ENCODE data around the gene OTULIN.

The OTULIN gene

DNA sequence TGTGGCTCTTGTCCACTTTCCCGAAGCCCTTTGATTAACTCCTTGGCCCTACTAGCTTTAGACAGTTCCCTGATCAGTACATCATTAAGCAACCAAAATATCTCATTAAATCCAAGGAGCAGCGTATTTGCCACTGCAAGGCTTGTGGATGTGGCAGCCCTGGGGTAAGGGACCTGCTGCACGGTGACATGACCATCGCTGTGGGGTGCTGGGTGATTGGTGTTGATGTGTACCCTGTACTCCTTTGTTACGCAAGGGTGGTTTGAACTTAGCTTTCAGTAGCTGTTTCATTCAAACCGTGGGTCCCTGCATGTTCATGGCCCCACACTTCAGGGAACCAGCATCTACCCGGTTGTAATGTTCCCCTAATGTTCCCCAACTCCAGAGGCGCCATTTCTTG, 41.0 kb downstream of the OTULIN start:
- no peak for DNase-seq (ENCODE audit: low read depth in 1 of 2, low spot score in 1 of 2)
- no peaks in the 10 kb centered on the region for H3K27me3 ChIP-seq (ENCODE audit: insufficient read depth, poor library complexity, severe bottlenecking)
- TF ChIP-seq, protein P1, sequence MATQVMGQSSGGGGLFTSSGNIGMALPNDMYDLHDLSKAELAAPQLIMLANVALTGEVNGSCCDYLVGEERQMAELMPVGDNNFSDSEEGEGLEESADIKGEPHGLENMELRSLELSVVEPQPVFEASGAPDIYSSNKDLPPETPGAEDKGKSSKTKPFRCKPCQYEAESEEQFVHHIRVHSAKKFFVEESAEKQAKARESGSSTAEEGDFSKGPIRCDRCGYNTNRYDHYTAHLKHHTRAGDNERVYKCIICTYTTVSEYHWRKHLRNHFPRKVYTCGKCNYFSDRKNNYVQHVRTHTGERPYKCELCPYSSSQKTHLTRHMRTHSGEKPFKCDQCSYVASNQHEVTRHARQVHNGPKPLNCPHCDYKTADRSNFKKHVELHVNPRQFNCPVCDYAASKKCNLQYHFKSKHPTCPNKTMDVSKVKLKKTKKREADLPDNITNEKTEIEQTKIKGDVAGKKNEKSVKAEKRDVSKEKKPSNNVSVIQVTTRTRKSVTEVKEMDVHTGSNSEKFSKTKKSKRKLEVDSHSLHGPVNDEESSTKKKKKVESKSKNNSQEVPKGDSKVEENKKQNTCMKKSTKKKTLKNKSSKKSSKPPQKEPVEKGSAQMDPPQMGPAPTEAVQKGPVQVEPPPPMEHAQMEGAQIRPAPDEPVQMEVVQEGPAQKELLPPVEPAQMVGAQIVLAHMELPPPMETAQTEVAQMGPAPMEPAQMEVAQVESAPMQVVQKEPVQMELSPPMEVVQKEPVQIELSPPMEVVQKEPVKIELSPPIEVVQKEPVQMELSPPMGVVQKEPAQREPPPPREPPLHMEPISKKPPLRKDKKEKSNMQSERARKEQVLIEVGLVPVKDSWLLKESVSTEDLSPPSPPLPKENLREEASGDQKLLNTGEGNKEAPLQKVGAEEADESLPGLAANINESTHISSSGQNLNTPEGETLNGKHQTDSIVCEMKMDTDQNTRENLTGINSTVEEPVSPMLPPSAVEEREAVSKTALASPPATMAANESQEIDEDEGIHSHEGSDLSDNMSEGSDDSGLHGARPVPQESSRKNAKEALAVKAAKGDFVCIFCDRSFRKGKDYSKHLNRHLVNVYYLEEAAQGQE (IDR thresholded peaks at IDR 0.05; ENCODE audit: insufficient replicate concordance, low read depth) = no peak
- TF ChIP-seq POLR2AphosphoS5 (IDR thresholded peaks at IDR 0.05; ENCODE audit: low read depth) = no peak
- no peak overlapping the region for H3K27ac ChIP-seq (replicated peaks)
- no peak overlapping the region for H3K4me3 ChIP-seq (replicated peaks; ENCODE audit: insufficient read depth, low read length)

DNA sequence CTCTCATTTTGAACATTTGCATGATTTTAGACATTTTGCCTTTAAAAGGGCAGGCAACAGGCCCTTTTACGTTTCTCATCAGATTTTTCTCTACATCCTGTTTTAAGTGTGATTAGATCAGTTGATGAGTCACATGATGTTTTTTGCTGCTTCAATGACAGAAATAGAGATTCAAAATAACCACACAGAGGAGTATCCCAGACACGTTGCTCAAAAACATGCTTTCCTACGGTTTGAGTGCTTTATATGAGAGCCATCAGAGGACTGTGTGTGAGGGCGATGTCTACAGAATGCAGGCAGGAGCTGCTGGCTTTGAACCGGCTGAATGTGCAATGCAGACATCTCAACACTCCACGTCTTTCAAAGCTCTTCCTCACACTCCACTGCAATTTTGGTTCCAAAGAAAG, 42.1 kb downstream of the OTULIN start:
- DNase-seq (ENCODE audit: low read depth in 1 of 2, low spot score in 1 of 2) = no peak
- TF ChIP-seq, protein P2, sequence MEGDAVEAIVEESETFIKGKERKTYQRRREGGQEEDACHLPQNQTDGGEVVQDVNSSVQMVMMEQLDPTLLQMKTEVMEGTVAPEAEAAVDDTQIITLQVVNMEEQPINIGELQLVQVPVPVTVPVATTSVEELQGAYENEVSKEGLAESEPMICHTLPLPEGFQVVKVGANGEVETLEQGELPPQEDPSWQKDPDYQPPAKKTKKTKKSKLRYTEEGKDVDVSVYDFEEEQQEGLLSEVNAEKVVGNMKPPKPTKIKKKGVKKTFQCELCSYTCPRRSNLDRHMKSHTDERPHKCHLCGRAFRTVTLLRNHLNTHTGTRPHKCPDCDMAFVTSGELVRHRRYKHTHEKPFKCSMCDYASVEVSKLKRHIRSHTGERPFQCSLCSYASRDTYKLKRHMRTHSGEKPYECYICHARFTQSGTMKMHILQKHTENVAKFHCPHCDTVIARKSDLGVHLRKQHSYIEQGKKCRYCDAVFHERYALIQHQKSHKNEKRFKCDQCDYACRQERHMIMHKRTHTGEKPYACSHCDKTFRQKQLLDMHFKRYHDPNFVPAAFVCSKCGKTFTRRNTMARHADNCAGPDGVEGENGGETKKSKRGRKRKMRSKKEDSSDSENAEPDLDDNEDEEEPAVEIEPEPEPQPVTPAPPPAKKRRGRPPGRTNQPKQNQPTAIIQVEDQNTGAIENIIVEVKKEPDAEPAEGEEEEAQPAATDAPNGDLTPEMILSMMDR (IDR thresholded peaks at IDR 0.05; ENCODE audit: insufficient read depth, low read length) = no peak
- TF ChIP-seq, protein P1 (IDR thresholded peaks at IDR 0.05; ENCODE audit: insufficient replicate concordance, low read depth) = no peak
- TF ChIP-seq GABPA (IDR thresholded peaks at IDR 0.05; ENCODE audit: low read depth) (no peak), POLR2AphosphoS5 (IDR thresholded peaks at IDR 0.05; ENCODE audit: low read depth) (no peak), SPI1 (IDR thresholded peaks at IDR 0.05; ENCODE audit: borderline replicate concordance, low read depth) (no peak)
- no peak overlapping the region for H3K27ac ChIP-seq (replicated peaks)

DNA sequence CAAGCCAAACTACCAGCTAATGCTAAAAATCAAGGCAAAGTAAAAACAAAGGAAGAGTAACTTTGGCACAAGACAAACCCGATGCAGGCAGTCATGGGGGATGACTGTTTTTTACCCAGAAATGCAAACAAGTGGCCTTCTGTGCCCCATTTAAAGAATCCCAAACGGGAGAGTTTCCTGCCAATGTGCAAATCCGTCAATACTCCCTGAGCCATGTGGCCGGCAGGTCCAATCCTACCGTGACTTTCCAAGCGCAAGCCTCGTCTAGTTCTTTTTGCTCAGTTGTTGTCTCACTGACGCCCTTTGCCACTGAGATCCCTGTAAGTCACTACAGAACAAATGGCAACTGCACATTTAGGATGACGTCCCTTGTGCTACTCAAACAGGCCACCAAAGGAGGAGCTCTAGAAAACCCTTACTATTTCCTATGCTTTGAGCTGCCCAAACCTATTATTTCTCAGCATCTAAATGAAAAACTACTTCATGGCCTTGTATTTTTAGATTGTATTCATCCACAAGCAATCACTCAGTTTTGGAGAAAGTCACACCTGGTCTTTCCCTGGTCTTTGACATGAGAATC, 43.4 kb downstream of the OTULIN start:
- TF ChIP-seq, protein P1 (IDR thresholded peaks at IDR 0.05; ENCODE audit: insufficient replicate concordance, low read depth) = no peak
- no peak for TF ChIP-seq GABPA (IDR thresholded peaks at IDR 0.05; ENCODE audit: low read depth)
- no peak for TF ChIP-seq POLR2AphosphoS5 (IDR thresholded peaks at IDR 0.05; ENCODE audit: low read depth)
- no peak for TF ChIP-seq SPI1 (IDR thresholded peaks at IDR 0.05; ENCODE audit: borderline replicate concordance, low read depth)
- TF ChIP-seq, protein P2 (IDR thresholded peaks at IDR 0.05; ENCODE audit: insufficient read depth, low read length) = no peak
- no peak for DNase-seq (ENCODE audit: low read depth in 1 of 2, low spot score in 1 of 2)
- no peak overlapping the region for H3K27ac ChIP-seq (replicated peaks)

More for the DNA sequence above, 42.1 kb downstream of the OTULIN start:
- no peaks in the 10 kb centered on the region for H3K27me3 ChIP-seq (ENCODE audit: insufficient read depth, poor library complexity, severe bottlenecking)
- no peak overlapping the region for H3K4me3 ChIP-seq (replicated peaks; ENCODE audit: insufficient read depth, low read length)

More for the DNA sequence above, 43.4 kb downstream of the OTULIN start:
- no peaks in the 10 kb centered on the region for H3K27me3 ChIP-seq (ENCODE audit: insufficient read depth, poor library complexity, severe bottlenecking)
- no peak overlapping the region for H3K4me3 ChIP-seq (replicated peaks; ENCODE audit: insufficient read depth, low read length)

All from HL-60 (cell line).